Measurements from ENCODE around the gene AGPAT2.
A peak's percentile ranks its signal among the peaks of the same experiment; 100 is the strongest.

The AGPAT2 gene

GRCh38 chr9:136729144-136729543 lies 41.9 kb upstream of the AGPAT2 start:
- TF ChIP-seq CTCF (IDR thresholded peaks at IDR 0.05; ENCODE audit: low read depth, low read length, missing control alignments), result no peak
- DNase-seq (ENCODE audit: extremely low read depth, low read depth), result no peak
- H3K4me3 ChIP-seq (replicated peaks; ENCODE audit: low read depth, low read length), result peak overlapping the region; percentile 97

- peak overlapping the region; percentile 97 for H3K4me3 ChIP-seq (replicated peaks; ENCODE audit: low read depth, low read length)
- DNase-seq (ENCODE audit: extremely low read depth, low read depth), result no peak
- TF ChIP-seq CTCF (IDR thresholded peaks at IDR 0.05; ENCODE audit: low read depth, low read length, missing control alignments), result no peak
Observed at GRCh38 chr9:136728548-136729123, 41.4 kb upstream of the AGPAT2 start.

- H3K4me3 ChIP-seq (replicated peaks; ENCODE audit: low read depth, low read length), result peak overlapping the region; percentile 97
- no peak for DNase-seq (ENCODE audit: extremely low read depth, low read depth)
- TF ChIP-seq CTCF (IDR thresholded peaks at IDR 0.05; ENCODE audit: low read depth, low read length, missing control alignments), result peak; percentile 74
Observed at GRCh38 chr9:136728080-136728547, 40.9 kb upstream of the AGPAT2 start.

- peak overlapping the region; percentile 97 for H3K4me3 ChIP-seq (replicated peaks; ENCODE audit: low read depth, low read length)
- DNase-seq (ENCODE audit: extremely low read depth, low read depth), result no peak
- peak; percentile 38 for TF ChIP-seq CTCF (IDR thresholded peaks at IDR 0.05; ENCODE audit: low read depth, low read length, missing control alignments)
Observed at GRCh38 chr9:136726631-136727191, 39.5 kb upstream of the AGPAT2 start.

- no peak for TF ChIP-seq CTCF (IDR thresholded peaks at IDR 0.05; ENCODE audit: low read depth, low read length, missing control alignments)
- peak overlapping the region; percentile 97 for H3K4me3 ChIP-seq (replicated peaks; ENCODE audit: low read depth, low read length)
- no peak for DNase-seq (ENCODE audit: extremely low read depth, low read depth)
Observed at GRCh38 chr9:136726118-136726517, 38.9 kb upstream of the AGPAT2 start.

GRCh38 chr9:136725612-136726011 lies 38.4 kb upstream of the AGPAT2 start:
- H3K4me3 ChIP-seq (replicated peaks; ENCODE audit: low read depth, low read length), result peak overlapping the region; percentile 97
- TF ChIP-seq CTCF (IDR thresholded peaks at IDR 0.05; ENCODE audit: low read depth, low read length, missing control alignments), result no peak
- DNase-seq (ENCODE audit: extremely low read depth, low read depth), result no peak

Measured in HFF-Myc (cell line).